Ovary (tissue), 3 donors: ENCODE measurements around the gene TSHZ3.

ENCODE experiments used
- CTCF ChIP-seq, 3 donors: fragments of 450-650 bp in 2 of 3; fragments of 200-600 bp in 1 of 3; IDR thresholded peaks; one replicate each; pipeline versions ENCODE4 v1.5.1 to v1.8.0; 2016 to 2022; ENCODE audit warnings: antibody characterized with exemption in 3 of 3, mild to moderate bottlenecking in 1 of 3
- EP300 ChIP-seq: sonication (generic); formaldehyde crosslinking; IDR thresholded peaks from one replicate; pipeline ENCODE4 v1.6.1; 2017; ENCODE audit warnings: antibody characterized with exemption
- POLR2A ChIP-seq: fragments of 450-650 bp; IDR thresholded peaks from one replicate; pipeline ENCODE4 v1.6.1; 2017; ENCODE audit warnings: antibody characterized with exemption, mild to moderate bottlenecking, moderate library complexity
- donor health status: DM: no; HTN: no; CAD: no.

- TF ChIP-seq CTCF (IDR thresholded peaks at IDR 0.05) (no peak), EP300 (no peak), POLR2A (no peak)
Measured at GRCh38 chr19:31233295-31233800, 115.9 kb downstream of the TSHZ3 start.
